ENCODE results near the gene CEP95. TPM values are rescaled to one million over a fixed set of nuclear protein-coding genes. Genes with fewer than 3 reads are reported as not detected.
"Not testable (repeated sequence)": the region's sequence is repeated elsewhere in the genome, so short reads cannot be mapped to it uniquely, and the experiment has no call there.

CEP95 gene
- total RNA-seq, 1 experiment from 2014 or later: 67.3 TPM

GRCh38 chr17:64459284-64459747, 47.5 kb upstream of the CEP95 start:
- Histone ChIP-seq H3K14ac (ENCODE audit: insufficient read depth, low read length) (no peak overlapping the region), H3K27ac (ENCODE audit: insufficient read length, low read depth, low read length) (no peak overlapping the region), H4K91ac (ENCODE audit: insufficient read length, low read depth, low read length) (no peak overlapping the region), H4K8ac (replicated peaks; ENCODE audit: insufficient read length, low read depth, low read length) (no peak overlapping the region), H2BK20ac (ENCODE audit: low read depth, low read length, poor library complexity, severe bottlenecking) (no peak overlapping the region), H3K79me1 (ENCODE audit: insufficient read depth, low read depth, low read length, poor library complexity, severe bottlenecking) (no peaks in the 10 kb centered on the region), H2BK120ac (ENCODE audit: low read depth, low read length, poor library complexity, severe bottlenecking) (no peak overlapping the region), H3K9me3 (ENCODE audit: control insufficient read depth, low read depth, low read length) (no peaks in the 10 kb centered on the region), H3K18ac (ENCODE audit: insufficient read length, low read depth, low read length) (no peak overlapping the region), H4K20me1 (ENCODE audit: control insufficient read depth, insufficient read depth, insufficient read length) (no peaks in the 10 kb centered on the region), H3K27me3 (ENCODE audit: insufficient read depth, low read length) (no peaks in the 10 kb centered on the region), H3K79me2 (ENCODE audit: insufficient read depth, low read length) (no peaks in the 10 kb centered on the region), H3K4me1 (ENCODE audit: insufficient read depth, low read length) (no peaks in the 10 kb centered on the region), H3K4me2 (ENCODE audit: insufficient read depth, insufficient read length, low read length) (no peak overlapping the region), H2BK12ac (ENCODE audit: insufficient read length, low read depth, low read length) (no peak overlapping the region), H2BK15ac (ENCODE audit: low read depth, low read length) (no peak overlapping the region), H2AK5ac (ENCODE audit: insufficient read length, low read length) (no peak overlapping the region), H3K4ac (ENCODE audit: low read depth, low read length) (no peak overlapping the region), H3K23me2 (ENCODE audit: insufficient read length, low read depth, low read length, poor library complexity, severe bottlenecking) (no peaks in the 10 kb centered on the region), H2AFZ (ENCODE audit: low read length) (no peak overlapping the region), H3K56ac (ENCODE audit: insufficient read length, low read depth, low read length) (no peak overlapping the region), H3K9ac (ENCODE audit: extremely low read depth, insufficient read length, low read length) (no peak overlapping the region), H3K23ac (ENCODE audit: insufficient read length, low read depth, low read length) (no peak overlapping the region), H4K5ac (ENCODE audit: insufficient read length, low read depth, low read length) (no peak overlapping the region), H3T11ph (ENCODE audit: low read length) (no peak overlapping the region), H2BK5ac (ENCODE audit: insufficient read length, low read length) (no peak overlapping the region)
- no peak for DNase-seq
- no peak overlapping the region for H3K4me3 Mint-ChIP-seq
- H3K27ac Mint-ChIP-seq: peak overlapping the region in 1 of 3 experiments; percentile 82; a peak in 2 of 7 replicates
- no peaks in the 10 kb centered on the region for H3K4me1 Mint-ChIP-seq
- H3K27me3 Mint-ChIP-seq (ENCODE audit: low read depth): no peaks in the 10 kb centered on the region; the same call in 1 of the 2 replicates
- no peak for TF ChIP-seq CTCF (conservative IDR thresholded peaks at IDR 0.05)
- H3K36me3 Mint-ChIP-seq (ENCODE audit: insufficient read depth in 1 of 3, low read depth in 3 of 3): no peaks in the 10 kb centered on the region; a peak in 1 of 7 replicates
- H3K9me3 Mint-ChIP-seq: no peaks in the 10 kb centered on the region
- no CpG with 5 or more reads among the region's 6 CpGs for WGBS (ENCODE audit: extremely low coverage, insufficient read length, low lambda C conversion rate)

- H3K4me3 Mint-ChIP-seq; H3K27ac Mint-ChIP-seq; H3K9ac ChIP-seq (ENCODE audit: extremely low read depth, insufficient read length, low read length); H3K79me1 ChIP-seq (ENCODE audit: insufficient read depth, low read depth, low read length, poor library complexity, severe bottlenecking); H2BK5ac ChIP-seq (ENCODE audit: insufficient read length, low read length); H3K18ac ChIP-seq (ENCODE audit: insufficient read length, low read depth, low read length); H2BK20ac ChIP-seq (ENCODE audit: low read depth, low read length, poor library complexity, severe bottlenecking); H2BK120ac ChIP-seq (ENCODE audit: low read depth, low read length, poor library complexity, severe bottlenecking); H4K5ac ChIP-seq (ENCODE audit: insufficient read length, low read depth, low read length); H3K9me3 ChIP-seq (ENCODE audit: control insufficient read depth, low read depth, low read length); DNase-seq; H3T11ph ChIP-seq (ENCODE audit: low read length); H3K4me2 ChIP-seq (ENCODE audit: insufficient read depth, insufficient read length, low read length); H2BK15ac ChIP-seq (ENCODE audit: low read depth, low read length); H3K23ac ChIP-seq (ENCODE audit: insufficient read length, low read depth, low read length); H3K27me3 Mint-ChIP-seq (ENCODE audit: low read depth); H3K9me3 Mint-ChIP-seq; H3K27me3 ChIP-seq (ENCODE audit: insufficient read depth, low read length); H3K23me2 ChIP-seq (ENCODE audit: insufficient read length, low read depth, low read length, poor library complexity, severe bottlenecking); H2AFZ ChIP-seq (ENCODE audit: low read length); H3K27ac ChIP-seq (ENCODE audit: insufficient read length, low read depth, low read length); H2AK5ac ChIP-seq (ENCODE audit: insufficient read length, low read length); H3K4me1 Mint-ChIP-seq; H4K20me1 ChIP-seq (ENCODE audit: control insufficient read depth, insufficient read depth, insufficient read length); H4K91ac ChIP-seq (ENCODE audit: insufficient read length, low read depth, low read length); H4K8ac ChIP-seq (replicated peaks; ENCODE audit: insufficient read length, low read depth, low read length); H3K14ac ChIP-seq (ENCODE audit: insufficient read depth, low read length); H2BK12ac ChIP-seq (ENCODE audit: insufficient read length, low read depth, low read length); H3K4me1 ChIP-seq (ENCODE audit: insufficient read depth, low read length); H3K56ac ChIP-seq (ENCODE audit: insufficient read length, low read depth, low read length); H3K36me3 Mint-ChIP-seq (ENCODE audit: insufficient read depth in 1 of 3, low read depth in 3 of 3); H3K4ac ChIP-seq (ENCODE audit: low read depth, low read length); H3K79me2 ChIP-seq (ENCODE audit: insufficient read depth, low read length): not testable (repeated sequence)
- WGBS (ENCODE audit: extremely low coverage, insufficient read length, low lambda C conversion rate): no CpG with 5 or more reads among the region's 7 CpGs
Measured at GRCh38 chr17:64459818-64460217, 47.0 kb upstream of the CEP95 start.

Measured in H9 (cell line).